Vein endothelial cell (primary cell): ENCODE data around the gene RAD54L2. TPM values are rescaled to one million over a fixed set of nuclear protein-coding genes. Genes with fewer than 3 reads are reported as not detected.

Experiments
- total RNA-seq: library from RNA; depleted of rRNA; stranded (reverse); fragments of >200 nt; gene quantifications from 2 replicates; pipeline ENCODE4 v1.2.3, GENCODE V29; 2012

Gene RAD54L2
- total RNA-seq, result 37.5 and 39.8 TPM in 2 replicates

DNA sequence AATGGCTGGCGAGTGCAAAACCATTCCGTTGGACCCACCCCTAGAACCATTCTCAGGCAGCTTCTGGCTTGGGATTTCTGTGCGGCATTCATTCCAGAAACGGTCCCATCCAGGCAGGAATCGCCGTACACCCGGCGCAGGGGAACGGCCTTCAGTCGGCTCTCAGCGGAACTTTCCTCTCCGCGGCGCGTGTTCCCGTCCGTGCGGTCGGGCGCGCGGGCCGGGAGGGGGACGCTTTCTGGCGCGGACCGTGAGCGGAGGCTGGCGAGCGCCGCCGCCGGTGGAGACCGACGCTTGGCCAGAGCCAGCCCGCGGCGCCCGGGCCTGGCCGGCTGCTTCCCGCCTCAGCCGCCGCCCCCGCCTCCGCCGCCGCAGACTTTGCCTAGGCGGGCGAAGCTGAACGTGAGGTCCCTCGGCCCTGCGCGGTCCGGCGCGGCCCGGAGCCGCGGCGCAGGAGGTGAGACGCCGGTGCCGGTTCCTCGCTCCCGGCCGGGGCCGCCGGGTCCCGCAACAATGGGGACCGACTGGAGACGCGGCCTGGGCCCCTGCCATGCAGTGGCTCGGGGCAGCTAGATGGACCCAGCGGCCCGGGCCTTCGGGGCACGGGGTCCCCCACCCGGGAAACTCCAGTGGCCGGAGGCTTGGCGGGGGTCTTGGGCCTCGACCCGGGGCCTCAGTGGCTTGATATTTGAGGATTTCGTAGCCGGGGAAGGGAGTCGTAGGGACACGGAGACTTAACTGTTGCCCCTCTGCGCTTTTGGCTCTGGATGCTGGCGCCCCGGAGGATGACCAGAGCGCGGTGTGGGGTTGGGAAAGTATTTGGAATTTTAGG lies at the start of gene RAD54L2:
TSS of gene RAD54L2 (plus strand) at position 261 of the 832 bp plus-strand sequence. CDS start 51,702 bp downstream, outside the sequence.

Other genes starting within 250 kb of the RAD54L2 start
- 81.5 and 106 TPM in 2 replicates for gene MANF, start 153.4 kb upstream of the RAD54L2 start, total RNA-seq
- 45.8 and 64.0 TPM in 2 replicates for gene RBM15B, start 147.4 kb upstream of the RAD54L2 start, total RNA-seq
- 17.0 and 19.5 TPM in 2 replicates for gene DCAF1, start 38.7 kb upstream of the RAD54L2 start, total RNA-seq
- gene TEX264, start 132.5 kb downstream of the RAD54L2 start, total RNA-seq, result 33.3 and 45.4 TPM in 2 replicates
- 0.10 TPM in 1 of 2 replicates, not detected in the other for gene GRM2, start 168.3 kb downstream of the RAD54L2 start, total RNA-seq
- gene IQCF6, start 240.5 kb downstream of the RAD54L2 start, total RNA-seq, result not detected in 2 replicates